Prostate gland (tissue), 2 donors: ENCODE data around the gene ASB18. TPM values are rescaled to one million over a fixed set of nuclear protein-coding genes. Genes with fewer than 3 reads are reported as not detected.

Experiments used
- DNase-seq: peaks from one replicate; pipeline ENCODE4 v3.0.0-alpha.2; 2019; ENCODE audit warnings: low spot score
- H3K27ac ChIP-seq, 2 donors: fragments of 200-600 bp; sonication (generic); 2 replicates each; pipeline ENCODE4 v1.5.1; 2017 to 2019
- H3K27me3 ChIP-seq: fragments of 200-600 bp; sonication (generic); replicated peaks from 2 replicates; pipeline ENCODE4 v1.5.1; 2019; ENCODE audit not compliant: insufficient read depth
- H3K36me3 ChIP-seq, 2 donors: fragments of 200-600 bp; sonication (generic); 1 replicate in 1 of 2; 2 replicates in 1 of 2; pipeline versions ENCODE4 v1.5.1 to v1.8.1; 2017 to 2019
- H3K4me1 ChIP-seq: fragments of 200-600 bp; sonication (generic); replicated peaks from 2 replicates; pipeline ENCODE4 v1.5.1; 2019
- H3K4me3 ChIP-seq, 2 donors: fragments of 200-600 bp; sonication (generic); 2 replicates each; pipeline ENCODE4 v1.5.1; 2017 to 2019
- H3K9me3 ChIP-seq: fragments of 200-600 bp; sonication (generic); 2 replicates; pipeline ENCODE4 v1.5.1; 2017
- POLR2A ChIP-seq: fragments of 450-650 bp; IDR thresholded peaks from one replicate; pipeline ENCODE4 v1.6.1; 2016; ENCODE audit warnings: antibody characterized with exemption, mild to moderate bottlenecking
- POLR2AphosphoS5 ChIP-seq: sonication (generic); formaldehyde crosslinking; IDR thresholded peaks from one replicate; pipeline ENCODE4 v1.6.1; 2017; ENCODE audit warnings: antibody characterized with exemption
- WGBS: methylation state at CpG from one replicate; pipeline ENCODE4 v1.1.5; 2018; 5-methylcytosine and 5-hydroxymethylcytosine counted together
- intact Hi-C: fragments of 100-400 bp; cut with DNase I; formaldehyde crosslinking; loops from one replicate; pipeline ENCODE4 v1.14.2; 2022
- total RNA-seq, 2 donors: library from RNA; depleted of rRNA; stranded (reverse); fragments of >200 nt; gene quantifications; one replicate each; pipeline ENCODE4 v1.1.0, GENCODE V29; 2016
- TF ChIP-seq, protein P1 (sequence below), 4 experiments: fragments of 200-600 bp in 2 of 4; fragments of 450-650 bp in 2 of 4; sonication (generic) in 2 of 4; IDR thresholded peaks; 1 replicate in 3 of 4; 2 replicates in 1 of 4; pipeline ENCODE4 v1.5.1; 2016 to 2019; ENCODE audit warnings: antibody characterized with exemption in 4 of 4, mild to moderate bottlenecking in 2 of 4, moderate library complexity in 2 of 4

The ASB18 gene, protein sequence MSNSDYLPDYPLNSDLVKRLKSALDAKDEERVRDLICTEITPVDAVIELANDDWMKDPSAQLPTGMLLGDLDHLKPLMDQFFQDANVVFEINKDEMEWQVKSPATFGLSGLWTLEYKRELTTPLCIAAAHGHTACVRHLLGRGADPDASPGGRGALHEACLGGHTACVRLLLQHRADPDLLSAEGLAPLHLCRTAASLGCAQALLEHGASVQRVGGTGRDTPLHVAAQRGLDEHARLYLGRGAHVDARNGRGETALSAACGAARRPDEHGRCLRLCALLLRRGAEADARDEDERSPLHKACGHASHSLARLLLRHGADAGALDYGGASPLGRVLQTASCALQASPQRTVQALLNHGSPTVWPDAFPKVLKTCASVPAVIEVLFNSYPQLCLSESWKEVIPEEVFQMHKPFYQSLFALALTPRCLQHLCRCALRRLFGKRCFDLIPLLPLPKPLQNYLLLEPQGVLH
- total RNA-seq, result not detected

DNA sequence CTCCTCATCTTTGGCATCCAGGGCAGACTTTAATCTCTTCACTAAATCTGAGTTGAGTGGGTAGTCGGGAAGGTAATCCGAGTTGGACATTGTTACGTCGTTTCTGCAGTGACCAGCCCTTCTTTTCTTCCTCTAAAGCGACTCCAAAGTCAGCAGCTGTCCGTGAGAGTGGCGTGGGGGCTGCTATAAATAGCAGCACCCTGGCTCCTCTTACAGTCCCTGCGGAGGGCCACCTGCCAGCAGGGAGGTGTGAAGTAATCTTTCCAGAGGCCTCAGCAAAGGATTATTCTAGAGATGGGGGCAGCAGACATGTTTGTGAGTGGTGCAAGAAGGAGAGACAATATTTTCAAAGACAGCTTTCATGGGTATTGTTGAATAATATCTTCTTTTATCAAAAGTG lies at the start of gene ASB18:
TSS of gene ASB18 (minus strand) at position 151 of the 400 bp plus-strand sequence. CDS start at position 90, 61 bp downstream.
- TF ChIP-seq, protein P1, sequence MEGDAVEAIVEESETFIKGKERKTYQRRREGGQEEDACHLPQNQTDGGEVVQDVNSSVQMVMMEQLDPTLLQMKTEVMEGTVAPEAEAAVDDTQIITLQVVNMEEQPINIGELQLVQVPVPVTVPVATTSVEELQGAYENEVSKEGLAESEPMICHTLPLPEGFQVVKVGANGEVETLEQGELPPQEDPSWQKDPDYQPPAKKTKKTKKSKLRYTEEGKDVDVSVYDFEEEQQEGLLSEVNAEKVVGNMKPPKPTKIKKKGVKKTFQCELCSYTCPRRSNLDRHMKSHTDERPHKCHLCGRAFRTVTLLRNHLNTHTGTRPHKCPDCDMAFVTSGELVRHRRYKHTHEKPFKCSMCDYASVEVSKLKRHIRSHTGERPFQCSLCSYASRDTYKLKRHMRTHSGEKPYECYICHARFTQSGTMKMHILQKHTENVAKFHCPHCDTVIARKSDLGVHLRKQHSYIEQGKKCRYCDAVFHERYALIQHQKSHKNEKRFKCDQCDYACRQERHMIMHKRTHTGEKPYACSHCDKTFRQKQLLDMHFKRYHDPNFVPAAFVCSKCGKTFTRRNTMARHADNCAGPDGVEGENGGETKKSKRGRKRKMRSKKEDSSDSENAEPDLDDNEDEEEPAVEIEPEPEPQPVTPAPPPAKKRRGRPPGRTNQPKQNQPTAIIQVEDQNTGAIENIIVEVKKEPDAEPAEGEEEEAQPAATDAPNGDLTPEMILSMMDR (IDR thresholded peaks at IDR 0.05), result no peak
- TF ChIP-seq POLR2A, result no peak
- no peak for TF ChIP-seq POLR2AphosphoS5
- no peaks in the 10 kb centered on the region for H3K4me1 ChIP-seq
- intact Hi-C loops, result no loop called here
- H3K9me3 ChIP-seq, result no peaks in the 10 kb centered on the region
- H3K4me3 ChIP-seq, result no peak within 1 kb of the TSS
- no peak within 1 kb of the TSS for H3K27ac ChIP-seq
- no peak for DNase-seq
- WGBS, result 35% methylated on average over 8 of the region's 8 CpGs
- H3K36me3 ChIP-seq, result no peaks in the 10 kb centered on the region
- H3K27me3 ChIP-seq, result peaks cover 2% of the 10 kb centered on the region

DNA sequence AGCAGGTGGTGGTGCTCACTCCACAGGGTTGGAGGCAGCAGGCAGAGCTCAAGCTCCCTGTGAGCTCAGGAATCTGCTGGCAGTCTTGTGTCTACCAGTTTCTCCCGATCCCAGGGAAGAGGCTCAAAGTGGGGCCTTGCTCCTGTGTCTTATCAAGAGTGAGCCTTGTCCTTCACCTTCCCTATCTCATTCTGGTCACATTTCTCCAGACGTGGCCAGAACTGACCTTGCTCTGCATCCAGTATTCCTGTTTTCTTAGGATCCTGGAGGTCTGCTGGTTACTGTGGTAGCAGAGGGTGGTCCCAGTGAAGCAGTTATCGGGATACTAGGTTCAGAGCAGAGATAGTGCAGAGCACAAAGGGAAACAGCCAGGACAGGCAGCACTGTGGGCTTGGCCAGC lies 47.1 kb upstream of the ASB18 start:
- 86% methylated on average over 3 of the region's 3 CpGs for WGBS
- no peaks in the 10 kb centered on the region for H3K36me3 ChIP-seq
- no peaks in the 10 kb centered on the region for H3K4me1 ChIP-seq
- no peaks in the 10 kb centered on the region for H3K27me3 ChIP-seq
- no peaks in the 10 kb centered on the region for H3K9me3 ChIP-seq
- TF ChIP-seq POLR2A (no peak), POLR2AphosphoS5 (no peak)
- TF ChIP-seq, protein P1 (IDR thresholded peaks at IDR 0.05), result no peak
- intact Hi-C loops, result no loop called here
- H3K4me3 ChIP-seq, result no peak overlapping the region
- H3K27ac ChIP-seq, result no peak overlapping the region
- DNase-seq, result no peak

DNA sequence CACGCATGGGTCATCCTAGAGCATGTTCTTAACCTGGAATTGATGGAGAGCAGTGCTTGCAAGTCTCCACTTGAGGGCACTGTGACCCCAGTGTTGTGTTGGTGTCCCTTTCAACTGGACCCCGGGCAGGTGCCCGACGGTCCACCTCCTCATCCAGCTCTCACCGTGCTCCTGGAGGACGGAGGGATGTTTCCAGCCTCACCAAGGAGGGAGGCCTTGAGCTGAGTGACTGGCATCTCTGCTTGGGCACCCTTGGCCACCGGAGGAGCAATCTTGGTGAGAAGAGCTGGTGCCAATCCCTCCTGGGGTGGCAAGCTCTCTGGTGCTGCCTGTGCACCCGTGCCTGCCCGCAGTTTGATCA lies 45.4 kb upstream of the ASB18 start:
- no peaks in the 10 kb centered on the region for H3K36me3 ChIP-seq
- no peaks in the 10 kb centered on the region for H3K9me3 ChIP-seq
- H3K4me3 ChIP-seq, result no peak overlapping the region
- no peaks in the 10 kb centered on the region for H3K4me1 ChIP-seq
- intact Hi-C loops, result no loop called here
- TF ChIP-seq, protein P1 (IDR thresholded peaks at IDR 0.05), result peak in 1 of 4 experiments; percentile 26
- TF ChIP-seq POLR2A, result no peak
- no peaks in the 10 kb centered on the region for H3K27me3 ChIP-seq
- DNase-seq, result no peak
- 32% methylated on average over 7 of the region's 9 CpGs for whole genome bisulfite sequencing
- no peak overlapping the region for H3K27ac ChIP-seq

DNA sequence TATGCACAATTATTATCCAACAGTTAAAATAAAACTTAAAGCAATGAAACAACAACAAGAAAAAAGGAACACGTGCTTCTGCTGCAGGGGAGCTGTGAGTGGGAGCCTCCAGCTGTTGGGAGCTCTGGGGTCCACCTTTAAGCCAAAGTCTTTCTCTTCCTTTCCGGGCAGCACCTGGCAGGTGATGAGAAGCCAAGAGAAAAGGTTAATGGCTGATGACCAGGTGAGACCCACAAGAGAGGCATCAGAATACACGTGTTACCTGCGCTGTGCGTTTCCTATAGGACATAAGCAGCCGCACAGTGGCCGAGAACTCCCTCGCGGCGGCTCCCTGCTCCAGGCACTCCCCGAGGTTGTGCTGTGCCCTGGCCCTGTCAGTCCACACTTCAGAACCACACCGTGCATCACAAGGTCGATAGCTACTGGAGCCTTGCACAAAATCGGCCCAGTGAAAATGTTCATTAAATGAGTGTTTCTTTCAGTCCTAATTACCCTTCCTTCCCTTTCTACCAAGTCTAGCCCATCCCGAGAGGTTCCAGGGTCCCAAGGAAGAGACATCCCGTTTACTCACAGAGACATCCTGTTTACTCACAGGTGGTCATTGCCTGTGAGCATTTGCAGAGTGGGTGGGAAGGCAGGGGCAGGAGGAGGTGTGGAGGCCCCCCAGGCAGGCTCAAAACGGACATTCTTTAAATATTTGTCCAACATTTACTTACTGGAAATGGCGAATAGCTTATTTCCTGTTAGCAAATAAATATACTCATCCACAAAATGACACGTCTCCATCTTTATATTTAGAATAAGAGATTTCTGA lies 44.9 kb upstream of the ASB18 start:
- intact Hi-C loops, result no loop called here
- Histone ChIP-seq H3K27me3 (no peaks in the 10 kb centered on the region), H3K4me1 (no peaks in the 10 kb centered on the region), H3K4me3 (no peak overlapping the region), H3K27ac (no peak overlapping the region), H3K9me3 (no peaks in the 10 kb centered on the region), H3K36me3 (no peaks in the 10 kb centered on the region)
- no peak for DNase-seq
- no peak for TF ChIP-seq POLR2AphosphoS5
- TF ChIP-seq POLR2A, result no peak
- TF ChIP-seq, protein P1 (IDR thresholded peaks at IDR 0.05), result no peak
- WGBS, result 69% methylated on average over 19 of the region's 19 CpGs
